ENCODE measurements around the gene OGFOD3. TPM values are rescaled to one million over a fixed set of nuclear protein-coding genes. Genes with fewer than 3 reads are reported as not detected.
A peak's percentile ranks its signal among the peaks of the same experiment; 100 is the strongest.

OGFOD3 gene
- total and polyA plus RNA-seq, 9 of the 15 experiments (the other 6 are each of a cell fraction or from before 2014, with no cell fraction given) = 0.69 to 44.7 (median 18.9) TPM

DNA sequence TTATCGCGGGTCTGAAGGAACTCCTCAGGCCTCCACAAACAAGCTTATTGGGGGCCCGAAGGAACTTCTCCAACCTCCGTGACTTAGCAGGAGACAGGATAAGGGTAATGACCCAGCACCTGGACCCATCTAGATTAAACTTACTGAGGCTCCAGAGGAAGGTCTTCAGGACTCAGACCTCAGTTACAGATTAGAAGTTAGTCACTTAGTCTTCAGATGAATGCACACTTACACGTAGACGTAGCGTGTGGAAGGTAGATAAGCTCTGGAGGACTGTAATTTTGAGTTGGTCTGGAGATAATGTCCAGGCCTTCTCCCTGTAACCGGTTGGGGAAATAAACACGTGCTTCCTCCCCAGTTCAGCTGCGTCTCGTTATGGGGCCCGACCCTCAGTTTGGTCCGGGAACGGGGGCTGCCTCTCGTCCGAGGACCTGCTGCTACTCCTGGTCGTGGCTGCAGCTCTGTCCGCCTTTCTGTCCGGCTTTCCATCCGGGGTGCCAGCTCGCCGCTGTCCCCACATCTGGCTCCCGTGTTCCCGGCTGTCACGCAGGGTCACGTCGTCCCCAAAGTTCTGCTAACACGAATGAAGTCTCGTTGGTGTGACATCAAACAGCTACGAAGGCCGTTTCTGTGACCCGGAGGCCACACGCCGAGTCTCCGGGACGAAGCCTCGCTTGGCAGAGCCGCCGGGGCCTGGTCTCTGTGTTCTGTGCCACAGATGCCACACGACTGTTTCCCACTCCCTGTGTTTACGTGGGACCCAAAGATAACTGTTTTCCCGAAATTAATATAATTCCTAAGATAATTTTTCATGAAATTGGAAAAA, 73.0 kb downstream of the OGFOD3 start (continued):
- TF ChIP-seq, protein P1, sequence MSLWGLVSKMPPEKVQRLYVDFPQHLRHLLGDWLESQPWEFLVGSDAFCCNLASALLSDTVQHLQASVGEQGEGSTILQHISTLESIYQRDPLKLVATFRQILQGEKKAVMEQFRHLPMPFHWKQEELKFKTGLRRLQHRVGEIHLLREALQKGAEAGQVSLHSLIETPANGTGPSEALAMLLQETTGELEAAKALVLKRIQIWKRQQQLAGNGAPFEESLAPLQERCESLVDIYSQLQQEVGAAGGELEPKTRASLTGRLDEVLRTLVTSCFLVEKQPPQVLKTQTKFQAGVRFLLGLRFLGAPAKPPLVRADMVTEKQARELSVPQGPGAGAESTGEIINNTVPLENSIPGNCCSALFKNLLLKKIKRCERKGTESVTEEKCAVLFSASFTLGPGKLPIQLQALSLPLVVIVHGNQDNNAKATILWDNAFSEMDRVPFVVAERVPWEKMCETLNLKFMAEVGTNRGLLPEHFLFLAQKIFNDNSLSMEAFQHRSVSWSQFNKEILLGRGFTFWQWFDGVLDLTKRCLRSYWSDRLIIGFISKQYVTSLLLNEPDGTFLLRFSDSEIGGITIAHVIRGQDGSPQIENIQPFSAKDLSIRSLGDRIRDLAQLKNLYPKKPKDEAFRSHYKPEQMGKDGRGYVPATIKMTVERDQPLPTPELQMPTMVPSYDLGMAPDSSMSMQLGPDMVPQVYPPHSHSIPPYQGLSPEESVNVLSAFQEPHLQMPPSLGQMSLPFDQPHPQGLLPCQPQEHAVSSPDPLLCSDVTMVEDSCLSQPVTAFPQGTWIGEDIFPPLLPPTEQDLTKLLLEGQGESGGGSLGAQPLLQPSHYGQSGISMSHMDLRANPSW (CRISPR knock-in tag; IDR thresholded peaks at IDR 0.05) = peak; percentile 89
- TF ChIP-seq ZNF707 (CRISPR knock-in tag; conservative IDR thresholded peaks at IDR 0.05) (no peak), SNIP1 (IDR thresholded peaks at IDR 0.05; ENCODE audit: low read depth) (no peak), PTRF (tag; IDR thresholded peaks at IDR 0.05) (0 out of 2 replicates have a peak, but pooled peaks have one; percentile 19), EHMT2 (IDR thresholded peaks at IDR 0.05) (no peak), TAF7 (tag; IDR thresholded peaks at IDR 0.05) (no peak), ARNT (IDR thresholded peaks at IDR 0.05) (peak; percentile 95 to 100), SIN3A (IDR thresholded peaks at IDR 0.05; ENCODE audit: borderline replicate concordance in 2 of 2, control insufficient read depth in 1 of 2, low read depth in 2 of 2, low read length in 2 of 2) (peak in 1 of 2 experiments; percentile 51; a peak in 1 of 4 replicates), KAT8 (IDR thresholded peaks at IDR 0.05; ENCODE audit: low read depth) (no peak), PTBP1 (IDR thresholded peaks at IDR 0.05; ENCODE audit: low read depth, low read length) (no peak), ZNF23 (CRISPR knock-in tag; IDR thresholded peaks at IDR 0.05) (no peak), SMARCA4 (IDR thresholded peaks at IDR 0.05) (peak; percentile 97), PHB (CRISPR knock-in tag; IDR thresholded peaks at IDR 0.05) (no peak), ZNF316 (IDR thresholded peaks at IDR 0.05) (peak; percentile 73; the same call in 1 of the 2 replicates)
- TF ChIP-seq, protein P2, sequence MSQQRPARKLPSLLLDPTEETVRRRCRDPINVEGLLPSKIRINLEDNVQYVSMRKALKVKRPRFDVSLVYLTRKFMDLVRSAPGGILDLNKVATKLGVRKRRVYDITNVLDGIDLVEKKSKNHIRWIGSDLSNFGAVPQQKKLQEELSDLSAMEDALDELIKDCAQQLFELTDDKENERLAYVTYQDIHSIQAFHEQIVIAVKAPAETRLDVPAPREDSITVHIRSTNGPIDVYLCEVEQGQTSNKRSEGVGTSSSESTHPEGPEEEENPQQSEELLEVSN (IDR thresholded peaks at IDR 0.05; ENCODE audit: borderline replicate concordance in 1 of 2, extremely low read depth in 1 of 2, insufficient read depth in 1 of 2, insufficient read length in 1 of 2, low read depth in 1 of 2, low read length in 1 of 2, poor library complexity in 1 of 2, severe bottlenecking in 1 of 2) = peak; percentile 84 to 92
- TF ChIP-seq, protein P3, sequence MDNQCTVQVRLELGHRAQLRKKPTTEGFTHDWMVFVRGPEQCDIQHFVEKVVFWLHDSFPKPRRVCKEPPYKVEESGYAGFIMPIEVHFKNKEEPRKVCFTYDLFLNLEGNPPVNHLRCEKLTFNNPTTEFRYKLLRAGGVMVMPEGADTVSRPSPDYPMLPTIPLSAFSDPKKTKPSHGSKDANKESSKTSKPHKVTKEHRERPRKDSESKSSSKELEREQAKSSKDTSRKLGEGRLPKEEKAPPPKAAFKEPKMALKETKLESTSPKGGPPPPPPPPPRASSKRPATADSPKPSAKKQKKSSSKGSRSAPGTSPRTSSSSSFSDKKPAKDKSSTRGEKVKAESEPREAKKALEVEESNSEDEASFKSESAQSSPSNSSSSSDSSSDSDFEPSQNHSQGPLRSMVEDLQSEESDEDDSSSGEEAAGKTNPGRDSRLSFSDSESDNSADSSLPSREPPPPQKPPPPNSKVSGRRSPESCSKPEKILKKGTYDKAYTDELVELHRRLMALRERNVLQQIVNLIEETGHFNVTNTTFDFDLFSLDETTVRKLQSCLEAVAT (IDR thresholded peaks at IDR 0.05) = peak in 1 of 2 experiments; percentile 22; a peak in 1 of 4 replicates
- TF ChIP-seq, protein P4, sequence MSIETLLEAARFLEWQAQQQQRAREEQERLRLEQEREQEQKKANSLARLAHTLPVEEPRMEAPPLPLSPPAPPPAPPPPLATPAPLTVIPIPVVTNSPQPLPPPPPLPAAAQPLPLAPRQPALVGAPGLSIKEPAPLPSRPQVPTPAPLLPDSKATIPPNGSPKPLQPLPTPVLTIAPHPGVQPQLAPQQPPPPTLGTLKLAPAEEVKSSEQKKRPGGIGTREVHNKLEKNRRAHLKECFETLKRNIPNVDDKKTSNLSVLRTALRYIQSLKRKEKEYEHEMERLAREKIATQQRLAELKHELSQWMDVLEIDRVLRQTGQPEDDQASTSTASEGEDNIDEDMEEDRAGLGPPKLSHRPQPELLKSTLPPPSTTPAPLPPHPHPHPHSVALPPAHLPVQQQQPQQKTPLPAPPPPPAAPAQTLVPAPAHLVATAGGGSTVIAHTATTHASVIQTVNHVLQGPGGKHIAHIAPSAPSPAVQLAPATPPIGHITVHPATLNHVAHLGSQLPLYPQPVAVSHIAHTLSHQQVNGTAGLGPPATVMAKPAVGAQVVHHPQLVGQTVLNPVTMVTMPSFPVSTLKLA (conservative IDR thresholded peaks at IDR 0.05) = peak; percentile 82 to 89
- TF ChIP-seq, protein P5, sequence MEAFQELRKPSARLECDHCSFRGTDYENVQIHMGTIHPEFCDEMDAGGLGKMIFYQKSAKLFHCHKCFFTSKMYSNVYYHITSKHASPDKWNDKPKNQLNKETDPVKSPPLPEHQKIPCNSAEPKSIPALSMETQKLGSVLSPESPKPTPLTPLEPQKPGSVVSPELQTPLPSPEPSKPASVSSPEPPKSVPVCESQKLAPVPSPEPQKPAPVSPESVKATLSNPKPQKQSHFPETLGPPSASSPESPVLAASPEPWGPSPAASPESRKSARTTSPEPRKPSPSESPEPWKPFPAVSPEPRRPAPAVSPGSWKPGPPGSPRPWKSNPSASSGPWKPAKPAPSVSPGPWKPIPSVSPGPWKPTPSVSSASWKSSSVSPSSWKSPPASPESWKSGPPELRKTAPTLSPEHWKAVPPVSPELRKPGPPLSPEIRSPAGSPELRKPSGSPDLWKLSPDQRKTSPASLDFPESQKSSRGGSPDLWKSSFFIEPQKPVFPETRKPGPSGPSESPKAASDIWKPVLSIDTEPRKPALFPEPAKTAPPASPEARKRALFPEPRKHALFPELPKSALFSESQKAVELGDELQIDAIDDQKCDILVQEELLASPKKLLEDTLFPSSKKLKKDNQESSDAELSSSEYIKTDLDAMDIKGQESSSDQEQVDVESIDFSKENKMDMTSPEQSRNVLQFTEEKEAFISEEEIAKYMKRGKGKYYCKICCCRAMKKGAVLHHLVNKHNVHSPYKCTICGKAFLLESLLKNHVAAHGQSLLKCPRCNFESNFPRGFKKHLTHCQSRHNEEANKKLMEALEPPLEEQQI (IDR thresholded peaks at IDR 0.05) = no peak; the same call in 1 of the 2 replicates
